OCI-LY1 (cell line): ENCODE measurements around the gene TNFRSF18.

Experiments
- H2AFZ ChIP-seq: fragments of 200-600 bp; sonication (generic), shearing (Covaris generic); 2 replicates; pipeline ENCODE4 v1.6.0; 2014; ENCODE audit warnings: antibody characterized with exemption, mild to moderate bottlenecking, low read length
- H3F3A ChIP-seq: fragments of 200-600 bp; sonication (generic), shearing (Covaris generic); 2 replicates; pipeline ENCODE4 v1.6.0; 2014; ENCODE audit warnings: mild to moderate bottlenecking, antibody characterized with exemption, low read length, moderate library complexity; ENCODE audit not compliant: insufficient read depth
- H3K27ac ChIP-seq: fragments of 200-600 bp; sonication (generic); 2 replicates; pipeline ENCODE4 v1.5.1; 2014; ENCODE audit warnings: low read length, mixed run types, mild to moderate bottlenecking, low read depth; ENCODE audit not compliant: poor library complexity, severe bottlenecking
- H3K27me3 ChIP-seq: fragments of 200-600 bp; sonication (generic); 2 replicates; pipeline ENCODE4 v1.6.0; 2014; ENCODE audit warnings: antibody characterized with exemption, mild to moderate bottlenecking, low read length, moderate library complexity; ENCODE audit not compliant: insufficient read depth
- H3K36me3 ChIP-seq: fragments of 200-600 bp; sonication (generic); 2 replicates; pipeline ENCODE4 v1.6.1; 2014; ENCODE audit warnings: mild to moderate bottlenecking, antibody characterized with exemption, low read length, moderate library complexity, mixed read lengths; ENCODE audit not compliant: insufficient read depth
- H3K4me1 ChIP-seq: fragments of 200-600 bp; sonication (generic); 2 replicates; pipeline ENCODE4 v1.5.1; 2014; ENCODE audit warnings: mild to moderate bottlenecking, low read length, moderate library complexity; ENCODE audit not compliant: insufficient read depth, severe bottlenecking
- H3K4me2 ChIP-seq: fragments of 200-600 bp; sonication (generic), shearing (Covaris generic); 2 replicates; pipeline ENCODE4 v1.6.1; 2014; ENCODE audit warnings: low read length
- H3K4me3 ChIP-seq: fragments of 200-600 bp; sonication (generic); 2 replicates; pipeline ENCODE4 v1.5.1; 2014; ENCODE audit warnings: low read length, low read depth, mild to moderate bottlenecking, mixed read lengths; ENCODE audit not compliant: poor library complexity, severe bottlenecking
- H3K79me2 ChIP-seq: fragments of 200-600 bp; shearing (Covaris generic); 2 replicates; pipeline ENCODE4 v1.6.1; 2016; ENCODE audit warnings: mixed run types, low read length, mixed read lengths; ENCODE audit not compliant: insufficient read depth
- H3K9ac ChIP-seq: fragments of 200-600 bp; sonication (generic), shearing (Covaris generic); 2 replicates; pipeline ENCODE4 v1.6.1; 2014; ENCODE audit warnings: mild to moderate bottlenecking, low read length, mixed read lengths
- H3K9me2 ChIP-seq: fragments of 200-600 bp; sonication (generic), shearing (Covaris generic); 2 replicates; pipeline ENCODE4 v1.6.1; 2014; ENCODE audit warnings: low read depth, mild to moderate bottlenecking, low read length, mixed read lengths
- H3K9me3 ChIP-seq: fragments of 200-600 bp; shearing (Covaris generic); 2 replicates; pipeline ENCODE4 v1.6.1; 2014; ENCODE audit warnings: low read length, mixed read lengths
- H4K20me1 ChIP-seq: fragments of 200-600 bp; sonication (generic), shearing (Covaris generic); 2 replicates; pipeline ENCODE4 v1.6.0; 2016; ENCODE audit warnings: mild to moderate bottlenecking, low read length; ENCODE audit not compliant: insufficient read depth
- CTCF ChIP-seq: fragments of 200-600 bp; sonication (generic), shearing (Covaris generic); IDR thresholded peaks from 2 replicates; pipeline ENCODE4 v1.5.1; 2017; ENCODE audit warnings: mild to moderate bottlenecking, antibody characterized with exemption, low read length, moderate library complexity, mixed read lengths
- EZH2 ChIP-seq: fragments of 200-600 bp; sonication (generic), shearing (Covaris generic); IDR thresholded peaks from 2 replicates; pipeline ENCODE4 v1.8.0; 2017; ENCODE audit warnings: borderline replicate concordance, mixed run types, mild to moderate bottlenecking, antibody characterized with exemption, low read length, moderate library complexity, mixed read lengths

The TNFRSF18 gene

GRCh38 chr1:1169429-1170214, 36.8 kb downstream of the TNFRSF18 start:
- H3K27ac ChIP-seq, result no peak overlapping the region
- no peaks in the 10 kb centered on the region for H3K4me1 ChIP-seq
- no peaks in the 10 kb centered on the region for H3K9me3 ChIP-seq
- no peak overlapping the region for H3K9ac ChIP-seq
- H3K36me3 ChIP-seq, result no peaks in the 10 kb centered on the region
- H3K27me3 ChIP-seq, result peaks cover 2% of the 10 kb centered on the region
- H3F3A ChIP-seq, result no peaks in the 10 kb centered on the region
- H3K9me2 ChIP-seq, result no peaks in the 10 kb centered on the region
- no peak overlapping the region for H3K4me2 ChIP-seq
- no peaks in the 10 kb centered on the region for H3K79me2 ChIP-seq
- no peaks in the 10 kb centered on the region for H4K20me1 ChIP-seq
- TF ChIP-seq CTCF (no peak), EZH2 (no peak)
- no peak overlapping the region for H2AFZ ChIP-seq
- no peak overlapping the region for H3K4me3 ChIP-seq

- Histone ChIP-seq H3K9ac (no peak overlapping the region), H3K36me3 (no peaks in the 10 kb centered on the region), H3K27me3 (peaks cover 5% of the 10 kb centered on the region), H3K9me3 (no peaks in the 10 kb centered on the region), H3K4me3 (no peak overlapping the region), H2AFZ (no peak overlapping the region), H3K27ac (no peak overlapping the region), H3K4me2 (no peak overlapping the region), H3K79me2 (no peaks in the 10 kb centered on the region), H3K4me1 (no peaks in the 10 kb centered on the region), H3K9me2 (no peaks in the 10 kb centered on the region), H3F3A (no peaks in the 10 kb centered on the region), H4K20me1 (no peaks in the 10 kb centered on the region)
- TF ChIP-seq EZH2, result no peak
- TF ChIP-seq CTCF, result no peak
These were observed 37.7 kb downstream of the TNFRSF18 start for GRCh38 chr1:1168451-1169411.

- H3K4me1 ChIP-seq, result no peaks in the 10 kb centered on the region
- H3K9me2 ChIP-seq, result no peaks in the 10 kb centered on the region
- no peaks in the 10 kb centered on the region for H3K36me3 ChIP-seq
- TF ChIP-seq CTCF (no peak), EZH2 (no peak)
- no peak overlapping the region for H2AFZ ChIP-seq
- H3F3A ChIP-seq, result no peaks in the 10 kb centered on the region
- H3K4me2 ChIP-seq, result no peak overlapping the region
- no peak overlapping the region for H3K27ac ChIP-seq
- peaks cover 5% of the 10 kb centered on the region for H3K27me3 ChIP-seq
- no peaks in the 10 kb centered on the region for H3K9me3 ChIP-seq
- H3K9ac ChIP-seq, result no peak overlapping the region
- no peaks in the 10 kb centered on the region for H4K20me1 ChIP-seq
- no peaks in the 10 kb centered on the region for H3K79me2 ChIP-seq
- no peak overlapping the region for H3K4me3 ChIP-seq
These were observed 38.4 kb downstream of the TNFRSF18 start for GRCh38 chr1:1167841-1168450.
